HUES48 (cell line): ENCODE measurements around the gene ASTN2.

Source experiments
- H3K27ac ChIP-seq: one replicate; pipeline ENCODE4 v1.7.0; 2013; ENCODE audit warnings: low read depth, low read length, inconsistent platforms
- H3K27me3 ChIP-seq: 2 replicates; pipeline ENCODE4 v1.6.1; 2013; ENCODE audit warnings: mild to moderate bottlenecking, low read length; ENCODE audit not compliant: control insufficient read depth, insufficient read depth
- H3K36me3 ChIP-seq: 2 replicates; pipeline ENCODE4 v1.6.1; 2013; ENCODE audit warnings: low read length; ENCODE audit not compliant: control insufficient read depth, insufficient read depth
- H3K4me1 ChIP-seq: 2 replicates; pipeline ENCODE4 v1.6.1; 2013; ENCODE audit warnings: mild to moderate bottlenecking, low read length; ENCODE audit not compliant: control insufficient read depth, insufficient read depth
- H3K4me3 ChIP-seq: 2 replicates; pipeline ENCODE4 v1.5.1; 2013; ENCODE audit warnings: mild to moderate bottlenecking, low read depth, low read length
- H3K9ac ChIP-seq: 2 replicates; pipeline ENCODE4 v1.6.1; 2013; ENCODE audit warnings: mild to moderate bottlenecking, low read depth, low read length, moderate library complexity
- H3K9me3 ChIP-seq: 2 replicates; pipeline ENCODE4 v1.6.1; 2013; ENCODE audit warnings: low read length; ENCODE audit not compliant: control insufficient read depth, insufficient read depth

The ASTN2 gene

DNA sequence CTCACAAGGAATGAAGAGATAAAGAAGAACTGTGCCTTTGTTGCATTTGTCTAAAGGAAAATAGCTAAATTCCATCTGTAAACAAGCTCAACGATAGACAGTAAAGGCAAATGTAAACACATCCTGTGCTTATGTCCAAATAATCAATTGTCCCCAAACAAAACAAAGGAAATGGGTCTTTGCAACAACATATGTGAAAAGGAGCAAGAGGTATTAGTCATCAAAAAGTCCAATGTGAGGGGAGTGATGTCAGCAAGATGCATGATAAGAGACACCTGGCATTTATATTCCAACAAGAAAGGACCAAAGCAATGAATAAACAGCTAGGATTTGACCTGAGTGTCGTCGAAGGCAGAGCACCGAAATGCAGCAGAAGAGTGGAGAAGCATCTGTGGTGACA, 209.1 kb downstream of the ASTN2 start:
- H3K27ac ChIP-seq = no peak overlapping the region
- H3K9ac ChIP-seq = no peak overlapping the region

DNA sequence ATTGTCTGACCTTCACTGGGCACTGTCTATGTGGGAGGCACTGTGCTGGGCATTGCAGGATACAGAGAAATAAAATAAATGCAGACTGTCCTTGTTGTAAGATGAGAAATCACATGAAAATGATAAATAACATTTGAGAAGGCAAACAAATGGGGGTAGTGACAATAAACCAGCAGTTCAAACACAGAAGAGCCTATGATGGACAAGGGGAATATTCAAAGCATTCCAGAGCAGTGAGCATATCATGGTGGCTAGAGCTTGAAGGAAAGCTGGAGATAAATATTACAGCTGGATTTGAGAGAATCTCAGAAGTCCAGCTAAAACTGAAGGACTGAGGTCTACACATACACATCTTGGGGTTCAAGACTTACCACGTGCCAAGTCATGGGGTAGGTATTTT, 209.9 kb downstream of the ASTN2 start:
- Histone ChIP-seq H3K9ac (no peak overlapping the region), H3K4me1 (0 out of 2 replicates have a peak, but pooled peaks cover 3% of the 10 kb centered on the region), H3K27ac (no peak overlapping the region), H3K36me3 (no peaks in the 10 kb centered on the region), H3K9me3 (no peaks in the 10 kb centered on the region), H3K4me3 (no peak overlapping the region), H3K27me3 (no peaks in the 10 kb centered on the region)

More for the DNA sequence above, 209.1 kb downstream of the ASTN2 start:
- H3K4me3 ChIP-seq = no peak overlapping the region
- 0 out of 2 replicates have a peak, but pooled peaks cover 3% of the 10 kb centered on the region for H3K4me1 ChIP-seq
- H3K9me3 ChIP-seq = no peaks in the 10 kb centered on the region
- H3K36me3 ChIP-seq = no peaks in the 10 kb centered on the region
- no peaks in the 10 kb centered on the region for H3K27me3 ChIP-seq

DNA sequence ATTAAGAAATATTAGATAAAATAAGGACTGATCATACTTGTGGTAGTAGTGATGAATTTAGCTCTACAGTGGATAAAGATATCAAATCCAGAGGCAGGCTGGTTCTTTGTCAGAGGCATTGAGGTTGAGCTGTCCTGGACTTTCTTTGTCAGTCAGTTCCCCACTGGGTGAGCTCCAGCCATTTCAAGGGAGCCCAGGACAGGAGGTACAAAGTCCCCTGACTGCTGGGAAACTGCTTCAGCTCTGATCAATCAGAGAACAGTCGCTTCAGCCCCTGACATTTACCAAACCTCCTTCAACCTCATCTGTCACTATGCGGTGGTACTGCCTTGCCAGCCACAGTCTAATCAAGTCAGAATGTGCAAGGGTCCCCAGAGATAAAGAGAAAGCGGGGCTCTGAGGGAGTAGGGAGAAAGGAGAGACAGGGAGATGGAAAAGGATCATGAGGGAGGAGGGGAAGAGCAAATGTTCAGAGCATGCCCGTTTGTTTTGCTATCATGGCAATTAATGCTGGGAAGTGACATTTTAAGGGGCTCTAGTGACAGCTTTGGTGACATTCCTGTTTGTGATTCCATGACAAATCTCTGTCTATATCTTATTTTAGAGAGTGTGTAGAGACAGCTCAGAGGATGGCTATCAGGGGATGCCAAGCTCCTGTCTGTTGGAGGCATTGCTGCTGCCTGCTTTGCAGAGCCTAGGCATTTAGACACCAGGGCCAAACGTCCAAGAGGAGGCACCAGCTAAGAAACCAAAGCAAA, 223.2 kb downstream of the ASTN2 start:
- Histone ChIP-seq H3K27ac (no peak overlapping the region), H3K36me3 (no peaks in the 10 kb centered on the region), H3K9ac (no peak overlapping the region), H3K27me3 (no peaks in the 10 kb centered on the region), H3K4me3 (no peak overlapping the region), H3K4me1 (peaks cover 4% of the 10 kb centered on the region; the same call in 1 of the 2 replicates), H3K9me3 (no peaks in the 10 kb centered on the region)

DNA sequence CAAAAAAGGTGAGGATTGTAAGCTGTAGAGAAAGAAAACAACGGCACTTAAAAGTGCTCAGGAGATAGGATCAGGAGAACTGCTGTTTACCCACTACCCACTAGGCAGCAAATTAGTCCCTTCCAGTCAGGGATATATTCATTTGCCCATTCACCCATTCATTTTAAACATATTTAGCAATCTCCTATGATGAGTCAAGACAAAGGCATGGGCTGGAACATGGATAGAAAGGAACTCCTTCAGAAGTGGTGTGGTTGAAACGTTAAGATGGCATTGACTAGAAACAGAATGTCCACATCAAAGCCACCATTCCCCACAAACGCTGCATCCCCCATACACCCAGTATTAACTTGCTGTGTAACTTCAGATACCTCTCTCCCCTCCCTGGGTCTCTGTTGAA, 225.7 kb downstream of the ASTN2 start:
- Histone ChIP-seq H3K27me3 (no peaks in the 10 kb centered on the region), H3K4me3 (no peak overlapping the region), H3K36me3 (no peaks in the 10 kb centered on the region), H3K27ac (no peak overlapping the region), H3K9ac (no peak overlapping the region), H3K4me1 (no peaks in the 10 kb centered on the region), H3K9me3 (no peaks in the 10 kb centered on the region)

DNA sequence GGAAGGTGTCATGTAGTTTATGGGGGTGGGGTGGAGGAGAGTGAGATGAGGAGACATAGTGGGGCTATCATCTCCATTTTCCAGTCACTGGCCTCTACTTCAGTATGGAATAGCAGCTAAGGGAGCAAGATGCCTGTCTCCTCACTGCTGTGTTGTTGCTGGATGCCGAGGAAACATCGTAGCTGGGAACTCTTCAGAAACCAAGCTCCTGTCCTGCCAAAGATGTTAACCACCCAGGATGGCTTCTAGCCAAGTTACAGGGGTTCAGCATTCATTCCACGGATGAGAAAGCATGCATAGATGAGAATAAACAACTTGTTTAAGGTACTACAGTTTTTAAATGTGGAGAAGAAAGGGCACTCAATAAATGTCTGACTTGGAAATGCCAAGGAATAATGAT, 226.5 kb downstream of the ASTN2 start:
- H3K27ac ChIP-seq = no peak overlapping the region
- H3K27me3 ChIP-seq = no peaks in the 10 kb centered on the region
- no peaks in the 10 kb centered on the region for H3K36me3 ChIP-seq
- H3K4me3 ChIP-seq = no peak overlapping the region
- H3K4me1 ChIP-seq = no peaks in the 10 kb centered on the region
- H3K9me3 ChIP-seq = no peaks in the 10 kb centered on the region
- H3K9ac ChIP-seq = no peak overlapping the region

DNA sequence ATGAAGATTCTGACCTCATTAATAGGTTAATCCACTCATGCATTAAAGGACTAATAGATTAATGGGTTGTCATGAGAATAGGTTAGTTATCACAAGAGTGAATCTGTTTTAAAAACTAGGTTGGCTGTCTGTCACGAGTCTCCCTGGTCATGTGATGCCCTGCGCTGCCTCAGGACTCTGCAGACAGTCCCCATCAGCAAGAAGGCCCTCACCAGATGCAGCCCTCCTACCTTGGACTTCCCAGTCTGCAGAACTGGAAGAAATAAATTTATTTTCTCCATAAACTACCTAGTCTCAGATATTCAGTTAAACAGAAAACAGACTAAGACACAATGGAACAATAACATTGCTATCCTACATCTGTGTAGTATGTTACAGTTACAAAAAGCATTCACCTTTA, 227.4 kb downstream of the ASTN2 start:
- Histone ChIP-seq H3K9me3 (no peaks in the 10 kb centered on the region), H3K9ac (no peak overlapping the region), H3K4me3 (no peak overlapping the region), H3K36me3 (no peaks in the 10 kb centered on the region), H3K27ac (no peak overlapping the region), H3K4me1 (no peaks in the 10 kb centered on the region), H3K27me3 (no peaks in the 10 kb centered on the region)

DNA sequence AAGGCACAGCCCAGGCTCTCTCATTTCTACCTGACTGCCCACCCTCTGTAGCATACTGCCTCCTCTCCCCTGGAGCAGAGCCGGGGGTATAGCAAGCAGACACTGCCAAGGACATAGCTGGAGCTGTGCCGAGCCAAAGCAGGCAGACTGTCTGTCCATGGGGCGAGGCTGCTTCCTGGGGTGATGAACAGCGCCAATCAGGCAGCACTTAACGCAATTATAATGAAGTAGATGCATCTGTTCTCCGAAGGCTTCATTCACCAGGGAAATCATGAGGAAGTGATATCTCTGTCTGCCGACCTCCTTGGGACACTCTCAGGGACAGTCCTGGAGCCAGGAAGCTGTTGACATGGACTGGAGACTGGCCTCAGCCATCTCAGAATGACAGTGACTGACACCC, 230.7 kb downstream of the ASTN2 start:
- H3K4me3 ChIP-seq = no peak overlapping the region
- H3K9me3 ChIP-seq = peaks cover 10% of the 10 kb centered on the region; the same call in 1 of the 2 replicates
- no peak overlapping the region for H3K9ac ChIP-seq
- H3K4me1 ChIP-seq = no peaks in the 10 kb centered on the region
- no peaks in the 10 kb centered on the region for H3K36me3 ChIP-seq
- H3K27ac ChIP-seq = no peak overlapping the region
- no peaks in the 10 kb centered on the region for H3K27me3 ChIP-seq

DNA sequence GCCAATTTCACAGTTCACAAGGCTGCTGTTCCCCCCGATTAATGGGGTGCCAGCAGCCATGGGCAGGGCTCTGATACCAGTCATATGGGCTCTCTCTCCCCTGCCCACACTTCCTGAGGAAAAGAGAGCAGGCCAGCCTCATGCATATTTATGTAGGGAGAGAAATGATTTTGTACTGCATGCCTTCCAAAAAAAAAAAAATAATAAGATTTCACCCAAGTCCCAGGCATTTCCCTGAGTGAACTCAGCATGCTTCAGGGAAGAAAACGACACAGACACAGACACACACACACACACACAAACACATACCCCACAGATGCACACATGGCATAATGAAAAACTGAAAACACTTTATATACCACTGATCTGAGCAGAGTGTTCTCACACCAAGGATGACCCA, 232.8 kb downstream of the ASTN2 start:
- H3K4me1 ChIP-seq = no peaks in the 10 kb centered on the region
- no peaks in the 10 kb centered on the region for H3K27me3 ChIP-seq
- H3K36me3 ChIP-seq = no peaks in the 10 kb centered on the region
- no peak overlapping the region for H3K27ac ChIP-seq
- no peak overlapping the region for H3K4me3 ChIP-seq
- no peak overlapping the region for H3K9ac ChIP-seq
- peaks cover 10% of the 10 kb centered on the region; the same call in 1 of the 2 replicates for H3K9me3 ChIP-seq

DNA sequence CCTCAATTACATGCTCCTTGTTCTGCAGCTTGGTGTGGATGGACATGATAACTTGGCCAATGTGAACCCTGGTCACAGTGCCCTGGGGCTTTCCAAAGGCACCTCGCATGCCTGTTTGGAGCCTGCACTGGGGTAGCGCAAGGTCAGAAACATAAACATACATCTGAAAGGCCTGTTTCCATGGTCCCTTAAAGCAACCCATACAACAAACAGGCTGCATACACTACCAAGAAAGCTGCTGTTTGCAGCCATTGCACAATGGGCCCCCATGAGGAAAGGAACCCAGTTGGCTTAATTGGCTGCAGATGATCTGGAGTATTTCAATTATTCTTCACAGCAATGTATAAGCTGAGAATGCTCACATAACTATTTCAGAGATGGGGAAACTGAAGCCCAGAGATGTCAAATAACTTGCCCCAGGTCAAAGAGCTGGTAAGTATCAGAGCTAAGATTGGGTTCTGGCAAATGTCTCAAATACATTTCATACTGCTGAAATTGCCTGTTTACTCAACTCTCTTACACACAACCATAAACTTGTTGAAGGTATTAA, 233.9 kb downstream of the ASTN2 start:
- Histone ChIP-seq H3K36me3 (no peaks in the 10 kb centered on the region), H3K9ac (no peak overlapping the region), H3K4me1 (no peaks in the 10 kb centered on the region), H3K4me3 (no peak overlapping the region), H3K27me3 (no peaks in the 10 kb centered on the region), H3K9me3 (peaks cover 10% of the 10 kb centered on the region; the same call in 1 of the 2 replicates), H3K27ac (no peak overlapping the region)

DNA sequence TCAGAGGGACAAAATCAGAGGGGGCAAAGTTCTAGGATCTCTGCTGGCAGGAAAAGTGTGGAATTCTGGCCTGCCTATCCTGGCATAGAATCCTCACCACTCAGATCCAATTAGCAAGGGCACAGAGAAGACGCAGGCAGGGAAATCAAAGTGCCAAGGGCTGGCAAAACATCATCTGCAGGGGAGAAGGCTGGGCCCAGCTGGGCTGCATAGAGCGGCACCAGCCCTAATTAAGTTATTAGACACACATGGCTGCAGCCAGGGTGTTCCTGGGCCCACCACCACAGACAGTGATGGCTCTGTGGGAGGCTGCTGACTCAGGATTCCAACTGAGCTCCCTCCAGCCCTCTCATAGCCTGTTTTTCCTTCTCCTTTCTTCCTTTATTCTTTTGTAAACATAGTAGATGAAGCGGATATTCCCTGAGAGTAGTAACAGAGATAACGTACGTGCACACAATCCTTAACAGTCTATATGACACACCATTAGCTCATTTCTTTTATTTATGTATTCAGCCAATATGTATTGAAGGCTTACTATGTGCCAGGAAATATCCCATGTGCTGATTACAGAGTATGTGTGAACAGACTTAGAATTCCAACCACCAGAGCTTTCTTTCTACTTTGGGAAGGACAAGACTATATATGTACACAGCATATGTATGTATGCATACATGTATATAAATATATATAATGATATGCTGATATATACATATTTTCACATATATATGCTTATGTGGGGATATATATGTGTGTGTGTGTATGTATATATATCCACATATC, 236.1 kb downstream of the ASTN2 start:
- Histone ChIP-seq H3K27me3 (no peaks in the 10 kb centered on the region), H3K9me3 (peaks cover 10% of the 10 kb centered on the region; the same call in 1 of the 2 replicates), H3K36me3 (no peaks in the 10 kb centered on the region), H3K9ac (no peak overlapping the region), H3K4me1 (no peaks in the 10 kb centered on the region), H3K27ac (no peak overlapping the region), H3K4me3 (no peak overlapping the region)

DNA sequence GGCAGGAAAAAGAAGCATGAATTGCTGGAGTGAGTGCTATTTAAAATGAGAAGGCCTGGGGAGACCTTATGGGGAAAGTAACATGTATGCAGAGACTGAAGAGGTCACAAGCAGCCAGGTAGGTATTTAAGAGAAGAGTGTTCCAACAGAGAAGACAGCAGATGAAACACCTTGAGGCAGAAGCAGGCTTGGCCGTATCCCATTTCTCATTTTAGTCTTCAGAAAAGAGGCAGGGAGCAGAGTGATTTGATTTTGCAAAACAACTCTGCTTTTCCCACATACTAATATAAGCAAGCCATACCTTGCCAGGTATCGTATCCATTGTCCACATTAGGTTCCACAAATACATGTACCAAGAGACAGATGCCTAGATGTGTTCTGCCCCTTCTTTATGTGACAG, 244.3 kb downstream of the ASTN2 start:
- Histone ChIP-seq H3K27ac (no peak overlapping the region), H3K27me3 (no peaks in the 10 kb centered on the region), H3K4me3 (no peak overlapping the region), H3K9me3 (no peaks in the 10 kb centered on the region), H3K9ac (no peak overlapping the region), H3K4me1 (peaks cover 15% of the 10 kb centered on the region), H3K36me3 (no peaks in the 10 kb centered on the region)
